Pancreas (tissue), 10 donors: ENCODE results near the gene ZCWPW1. TPM values are rescaled to one million over a fixed set of nuclear protein-coding genes. Genes with fewer than 3 reads are reported as not detected.

Experiments
- ATAC-seq, 4 donors: fragments of 200-7000 bp; cut with Tn5 transposase; one replicate each; pipeline versions ENCODE4 v1.8.0 to v1.9.1; 2020; ENCODE audit warnings: mild to moderate bottlenecking in 4 of 4, moderate library complexity in 4 of 4
- DNase-seq, 6 donors: peaks; one replicate each; pipeline ENCODE4 v3.0.0-alpha.2; 2020
- FAIRE-seq: peaks from 2 replicates; lab custom pipeline; 2012; peaks lifted over from hg19 to GRCh38; lab: Jason Lieb, UNC
- H3K27ac ChIP-seq, 4 donors: fragments of 200-600 bp; sonication (generic); 1 replicate in 3 of 4; 2 replicates in 1 of 4; pipeline versions ENCODE4 v1.5.0 to v1.8.0; 2020
- H3K27me3 ChIP-seq, 4 donors: fragments of 200-600 bp; one replicate each; pipeline ENCODE4 v1.8.0; 2021
- H3K36me3 ChIP-seq, 3 donors: fragments of 200-600 bp; sonication (generic) in 1 of 3; one replicate each; pipeline versions ENCODE4 v1.5.0 to v1.8.0; 2020 to 2021
- H3K4me1 ChIP-seq, 3 donors: fragments of 200-600 bp; one replicate each; pipeline ENCODE4 v1.8.0; 2021
- H3K4me3 ChIP-seq, 4 donors: fragments of 200-600 bp; sonication (generic) in 2 of 4; one replicate each; pipeline versions ENCODE4 v1.5.0 to v1.8.0; 2020 to 2021
- H3K9me3 ChIP-seq, 4 donors: fragments of 200-600 bp; one replicate each; pipeline ENCODE4 v1.8.0; 2021
- WGBS, 2 donors: extraction: QIAGEN DNeasy Blood & Tissue Kit; methylation state at CpG; one replicate each; pipeline ENCODE4 v1.1.7; 2013; 5-methylcytosine and 5-hydroxymethylcytosine counted together
- intact Hi-C, 3 donors: fragments of 100-400 bp; cut with DNase I; formaldehyde crosslinking; loops; one replicate each; pipeline versions ENCODE4 v1.11.1 to v1.14.2; 2022
- polyA plus RNA-seq, 2 donors: library from polyadenylated mRNA; stranded (reverse); fragments of 200-250 nt; gene quantifications; one replicate each; pipeline ENCODE4 v1.2.3, GENCODE V29; 2013
- total RNA-seq, 6 donors: library from RNA; stranded (reverse); fragmentation: NEBNext Ultra II Directional in 4 of 6; extraction: Animal tissue kit (Norgen Biotek cat#: 25700) in 4 of 6; gene quantifications; one replicate each; pipeline versions ENCODE4 v1.2.1 to v1.2.4, GENCODE V29; 2021 to 2023
- TF ChIP-seq, protein P1 (sequence below), 4 donors: fragments of 200-600 bp; sonication (generic) in 3 of 4; IDR thresholded peaks; one replicate each; pipeline versions ENCODE4 v1.5.0 to v1.8.0; 2021; ENCODE audit warnings: antibody characterized with exemption in 4 of 4
- donor health status: healthy with polysubstance abuse.
- donor health status: DM: no; HTN: no; CAD: no; lungs with moderate emphysema.
- donor health status: DM: no; HTN: no; CAD: no.
- donor health status: control.
- donor health status: control.
- donor health status: Bipolar disorder and iron deficiency.
- donor health status: DM: yes; HTN: yes; CAD: no.
- donor health status: DM: no; HTN: no; CAD: no.
- donor health status: DM: no; HTN: no; CAD: no.
- donor health status: DM: yes; HTN: yes; CAD: no.

Gene ZCWPW1
- total and polyA plus RNA-seq, 8 donors, result 1.6 to 18.9 (median 2.3) TPM

DNA sequence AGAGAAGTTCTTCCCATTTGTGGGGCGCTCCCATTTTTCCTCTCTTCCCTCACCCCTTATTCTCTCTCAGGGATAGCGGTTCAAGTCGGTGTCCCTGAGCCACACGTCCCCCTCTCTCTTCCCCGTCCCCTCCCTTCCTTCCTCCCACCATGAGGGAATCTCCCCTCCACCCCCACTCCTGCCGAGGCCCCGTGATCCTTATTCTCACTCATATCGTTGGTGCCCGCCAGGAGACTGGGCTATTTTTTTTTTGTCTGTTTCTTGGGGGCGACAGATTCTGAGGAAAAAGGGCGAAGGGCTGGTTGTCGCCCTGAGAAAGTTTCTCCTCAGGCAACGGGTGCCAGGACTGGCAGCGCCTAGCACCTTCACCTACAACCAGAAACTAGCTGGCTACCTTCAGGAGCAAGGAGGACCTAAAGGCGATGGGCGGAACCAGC lies 723 bp downstream of the ZCWPW1 start:
- peak in 2 of 6 donors; percentile 40 to 55 for DNase-seq
- Histone ChIP-seq H3K27me3 (no peaks in the 10 kb centered on the region), H3K4me1 (peaks cover 0 to 17% (median 0%) of the 10 kb centered on the region in 3 donors), H3K4me3 (peak overlapping the region in 3 of 4 donors; percentile 45 to 98 (median 65)), H3K9me3 (no peaks in the 10 kb centered on the region), H3K36me3 (no peaks in the 10 kb centered on the region), H3K27ac (peak overlapping the region; percentile 97 to 100 (median 98))
- TF ChIP-seq, protein P1, sequence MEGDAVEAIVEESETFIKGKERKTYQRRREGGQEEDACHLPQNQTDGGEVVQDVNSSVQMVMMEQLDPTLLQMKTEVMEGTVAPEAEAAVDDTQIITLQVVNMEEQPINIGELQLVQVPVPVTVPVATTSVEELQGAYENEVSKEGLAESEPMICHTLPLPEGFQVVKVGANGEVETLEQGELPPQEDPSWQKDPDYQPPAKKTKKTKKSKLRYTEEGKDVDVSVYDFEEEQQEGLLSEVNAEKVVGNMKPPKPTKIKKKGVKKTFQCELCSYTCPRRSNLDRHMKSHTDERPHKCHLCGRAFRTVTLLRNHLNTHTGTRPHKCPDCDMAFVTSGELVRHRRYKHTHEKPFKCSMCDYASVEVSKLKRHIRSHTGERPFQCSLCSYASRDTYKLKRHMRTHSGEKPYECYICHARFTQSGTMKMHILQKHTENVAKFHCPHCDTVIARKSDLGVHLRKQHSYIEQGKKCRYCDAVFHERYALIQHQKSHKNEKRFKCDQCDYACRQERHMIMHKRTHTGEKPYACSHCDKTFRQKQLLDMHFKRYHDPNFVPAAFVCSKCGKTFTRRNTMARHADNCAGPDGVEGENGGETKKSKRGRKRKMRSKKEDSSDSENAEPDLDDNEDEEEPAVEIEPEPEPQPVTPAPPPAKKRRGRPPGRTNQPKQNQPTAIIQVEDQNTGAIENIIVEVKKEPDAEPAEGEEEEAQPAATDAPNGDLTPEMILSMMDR (IDR thresholded peaks at IDR 0.05), result no peak
- intact Hi-C loops, result no loop called here
- no peak for ATAC-seq
- WGBS, 2 donors, result 46 to 48% methylated on average over 16 of the region's 16 CpGs
- no peak for FAIRE-seq

GRCh38 chr7:100426516-100426915 lies 2.0 kb downstream of the ZCWPW1 start:
- FAIRE-seq (no peak), DNase-seq (no peak), ATAC-seq (no peak)
- H3K27ac ChIP-seq, result no peak overlapping the region
- TF ChIP-seq, protein P1 (IDR thresholded peaks at IDR 0.05), result no peak
- no peaks in the 10 kb centered on the region for H3K36me3 ChIP-seq
- peaks cover 0 to 12% (median 0%) of the 10 kb centered on the region in 3 donors for H3K4me1 ChIP-seq
- H3K4me3 ChIP-seq, result no peak overlapping the region
- no peaks in the 10 kb centered on the region for H3K9me3 ChIP-seq
- H3K27me3 ChIP-seq, result no peaks in the 10 kb centered on the region
- intact Hi-C loops, result no loop called here

DNA sequence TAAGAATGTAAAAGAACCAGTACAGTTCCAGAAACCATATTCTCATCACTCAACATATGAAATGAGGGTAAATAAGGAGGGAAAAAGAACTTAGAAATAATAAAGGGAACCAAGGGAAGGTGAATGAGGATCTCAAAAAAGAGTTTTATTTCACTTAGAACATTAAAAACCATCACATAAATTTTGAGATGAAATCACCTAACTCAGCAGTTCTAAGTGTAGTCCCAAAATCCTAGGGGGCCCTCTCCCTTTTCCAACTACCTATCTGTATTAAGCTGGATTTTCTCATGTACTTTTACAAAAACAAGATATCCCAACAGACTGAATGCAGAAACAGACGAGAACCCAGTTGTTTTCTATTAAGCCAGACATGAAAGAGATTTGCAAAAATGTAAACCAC lies 3.2 kb downstream of the ZCWPW1 start:
- Histone ChIP-seq H3K27ac (no peak overlapping the region), H3K9me3 (no peaks in the 10 kb centered on the region), H3K27me3 (no peaks in the 10 kb centered on the region), H3K4me1 (peaks cover 0 to 4% (median 0%) of the 10 kb centered on the region in 3 donors), H3K4me3 (no peak overlapping the region), H3K36me3 (no peaks in the 10 kb centered on the region)
- TF ChIP-seq, protein P1 (IDR thresholded peaks at IDR 0.05), result no peak
- FAIRE-seq (no peak), DNase-seq (no peak), ATAC-seq (no peak)
- 78 to 79% methylated on average over 1 of the region's 1 CpG for WGBS, 2 donors
- intact Hi-C loops, result no loop called here

DNA sequence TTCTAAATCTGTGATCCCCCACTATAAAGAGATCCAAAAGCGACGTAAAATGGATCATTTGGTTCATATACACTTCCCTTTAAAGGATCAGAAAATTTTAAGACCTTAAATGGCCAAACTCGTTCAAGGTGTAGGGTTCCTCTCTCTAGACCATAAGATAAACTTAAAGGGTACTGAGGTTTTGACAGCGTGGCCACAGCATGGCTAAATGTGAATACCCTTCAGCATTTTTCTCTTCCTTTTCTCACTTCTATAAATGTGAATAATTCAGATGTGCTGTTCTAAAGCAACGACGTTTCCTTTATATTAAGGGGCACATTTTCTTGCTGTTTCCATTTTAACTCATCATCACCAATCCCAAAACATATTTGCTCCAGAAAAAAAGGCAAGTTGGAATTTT lies 5.2 kb downstream of the ZCWPW1 start:
- no peak overlapping the region for H3K4me3 ChIP-seq
- intact Hi-C loops, result no loop called here
- TF ChIP-seq, protein P1 (IDR thresholded peaks at IDR 0.05), result no peak
- no peaks in the 10 kb centered on the region for H3K9me3 ChIP-seq
- no peak overlapping the region for H3K27ac ChIP-seq
- FAIRE-seq (no peak), DNase-seq (no peak), ATAC-seq (no peak)
- WGBS, 2 donors, result 88% methylated on average over 6 of the region's 6 CpGs
- H3K27me3 ChIP-seq, result no peaks in the 10 kb centered on the region
- no peaks in the 10 kb centered on the region for H3K36me3 ChIP-seq
- peaks cover 0 to 4% (median 0%) of the 10 kb centered on the region in 3 donors for H3K4me1 ChIP-seq

DNA sequence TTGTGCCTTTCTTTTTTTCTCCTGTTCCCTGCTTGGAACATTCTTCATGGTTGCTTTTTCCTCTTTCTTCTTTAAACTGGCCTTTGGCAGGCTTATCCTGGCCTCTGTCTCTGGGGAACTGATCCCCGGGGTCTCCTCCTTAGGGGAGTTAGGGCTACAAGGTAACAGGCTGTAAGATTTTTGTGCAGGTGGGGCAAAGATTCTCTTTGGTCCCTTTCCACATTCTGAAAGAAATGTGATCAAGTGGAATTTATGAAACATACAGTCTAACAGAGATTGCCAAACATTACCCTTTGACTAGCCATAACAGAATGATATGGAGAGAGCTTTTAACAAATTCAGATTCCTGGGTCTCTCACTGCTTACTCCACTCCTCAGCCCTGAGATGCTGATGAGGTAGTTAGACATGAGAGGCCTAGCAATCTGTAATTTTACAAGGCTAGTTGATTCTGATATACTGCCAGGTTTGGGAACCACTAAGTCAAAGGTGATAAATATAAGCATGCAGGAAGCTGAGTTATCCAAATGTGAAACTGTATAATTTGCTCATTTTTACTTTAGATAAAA lies 8.8 kb downstream of the ZCWPW1 start:
- Histone ChIP-seq H3K27ac (no peak overlapping the region), H3K27me3 (no peaks in the 10 kb centered on the region), H3K9me3 (no peaks in the 10 kb centered on the region), H3K36me3 (no peaks in the 10 kb centered on the region), H3K4me3 (no peak overlapping the region), H3K4me1 (no peaks in the 10 kb centered on the region)
- FAIRE-seq (no peak), DNase-seq (no peak), ATAC-seq (no peak)
- 64 to 78% methylated on average over 1 of the region's 1 CpG for WGBS, 2 donors
- intact Hi-C loops, result no loop called here
- TF ChIP-seq, protein P1 (IDR thresholded peaks at IDR 0.05), result no peak
